ENCODE results near the gene LIAS. TPM values are rescaled to one million over a fixed set of nuclear protein-coding genes. Genes with fewer than 3 reads are reported as not detected.

The LIAS gene
- total and polyA plus RNA-seq, 2 donors (not counting 1 experiment from before 2014, with no cell fraction given) = 12.0 to 20.9 TPM

GRCh38 chr4:39450618-39451017 lies 8.2 kb upstream of the LIAS start:
- Histone ChIP-seq H3K9ac (ENCODE audit: low read length) (no peak overlapping the region), H2AFZ (ENCODE audit: insufficient read depth, low read depth, low read length, poor library complexity, severe bottlenecking) (no peak overlapping the region), H3K27me3 (replicated peaks in 1 of 4; ENCODE audit: control extremely low read depth in 1 of 4, control insufficient read depth in 3 of 4, insufficient read depth in 4 of 4, low read length in 3 of 4) (no peaks in the 10 kb centered on the region), H4K20me1 (ENCODE audit: control insufficient read depth, insufficient read depth, low read length, poor library complexity, severe bottlenecking) (peaks cover 19% of the 10 kb centered on the region), H3K27ac (ENCODE audit: low read length in 2 of 2) (peak overlapping the region in 1 of 2 donors; percentile 6), H3K36me3 (replicated peaks in 1 of 2; ENCODE audit: control extremely low read depth in 1 of 2, control insufficient read depth in 1 of 2, extremely low read depth in 1 of 2, insufficient read depth in 2 of 2, low read length in 1 of 2) (peaks cover 12 to 44% of the 10 kb centered on the region in 2 experiments), H3K4me3 (ENCODE audit: control extremely low read depth in 1 of 5, extremely low read depth in 1 of 5, insufficient read depth in 1 of 5, low read depth in 2 of 5, low read length in 4 of 5) (no peak overlapping the region), H3K79me2 (ENCODE audit: control insufficient read depth, insufficient read depth, low read length) (no peaks in the 10 kb centered on the region), H3K4me2 (replicated peaks; ENCODE audit: low read depth, low read length, poor library complexity, severe bottlenecking) (no peak overlapping the region), H3K9me3 (ENCODE audit: control extremely low read depth in 1 of 3, control insufficient read depth in 2 of 3, insufficient read depth in 1 of 3, low read length in 2 of 3) (peaks cover 0 to 11% (median 0%) of the 10 kb centered on the region in 3 donors), H3K4me1 (ENCODE audit: control insufficient read depth in 2 of 2, insufficient read depth in 2 of 2, low read length in 2 of 2) (peaks cover 13 to 18% of the 10 kb centered on the region in 2 donors)
- Mint-ChIP-seq H3K27me3 (no peaks in the 10 kb centered on the region), H3K27ac (no peak overlapping the region), H3K4me1 (peaks cover 23% of the 10 kb centered on the region), H3K9me3 (ENCODE audit: insufficient read depth) (no peaks in the 10 kb centered on the region), H3K4me3 (no peak overlapping the region)
- TF ChIP-seq, protein P1, sequence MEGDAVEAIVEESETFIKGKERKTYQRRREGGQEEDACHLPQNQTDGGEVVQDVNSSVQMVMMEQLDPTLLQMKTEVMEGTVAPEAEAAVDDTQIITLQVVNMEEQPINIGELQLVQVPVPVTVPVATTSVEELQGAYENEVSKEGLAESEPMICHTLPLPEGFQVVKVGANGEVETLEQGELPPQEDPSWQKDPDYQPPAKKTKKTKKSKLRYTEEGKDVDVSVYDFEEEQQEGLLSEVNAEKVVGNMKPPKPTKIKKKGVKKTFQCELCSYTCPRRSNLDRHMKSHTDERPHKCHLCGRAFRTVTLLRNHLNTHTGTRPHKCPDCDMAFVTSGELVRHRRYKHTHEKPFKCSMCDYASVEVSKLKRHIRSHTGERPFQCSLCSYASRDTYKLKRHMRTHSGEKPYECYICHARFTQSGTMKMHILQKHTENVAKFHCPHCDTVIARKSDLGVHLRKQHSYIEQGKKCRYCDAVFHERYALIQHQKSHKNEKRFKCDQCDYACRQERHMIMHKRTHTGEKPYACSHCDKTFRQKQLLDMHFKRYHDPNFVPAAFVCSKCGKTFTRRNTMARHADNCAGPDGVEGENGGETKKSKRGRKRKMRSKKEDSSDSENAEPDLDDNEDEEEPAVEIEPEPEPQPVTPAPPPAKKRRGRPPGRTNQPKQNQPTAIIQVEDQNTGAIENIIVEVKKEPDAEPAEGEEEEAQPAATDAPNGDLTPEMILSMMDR (IDR thresholded peaks at IDR 0.05) = no peak
- no peak for TF ChIP-seq EZH2 (IDR thresholded peaks at IDR 0.05; ENCODE audit: borderline replicate concordance, insufficient read depth, low read depth, low read length, poor library complexity, severe bottlenecking)
- ChIA-PET POLR2A (no interaction called here), CTCF (interaction anchor here (0.7 kb wide), 1 partner anchor 869 kb away, joined by 3 read pairs; no protein-coding TSS in a partner anchor)
- intact Hi-C loops (cut with micrococcal nuclease) = loop anchor here (10.0 kb wide), 1 partner anchor 546 kb away; no protein-coding TSS in a partner anchor
- 100% methylated on average over 1 of the region's 2 CpGs for WGBS (ENCODE audit: insufficient coverage)
- DNase-seq (no peak), ATAC-seq (ENCODE audit: low read depth) (no peak)

DNA sequence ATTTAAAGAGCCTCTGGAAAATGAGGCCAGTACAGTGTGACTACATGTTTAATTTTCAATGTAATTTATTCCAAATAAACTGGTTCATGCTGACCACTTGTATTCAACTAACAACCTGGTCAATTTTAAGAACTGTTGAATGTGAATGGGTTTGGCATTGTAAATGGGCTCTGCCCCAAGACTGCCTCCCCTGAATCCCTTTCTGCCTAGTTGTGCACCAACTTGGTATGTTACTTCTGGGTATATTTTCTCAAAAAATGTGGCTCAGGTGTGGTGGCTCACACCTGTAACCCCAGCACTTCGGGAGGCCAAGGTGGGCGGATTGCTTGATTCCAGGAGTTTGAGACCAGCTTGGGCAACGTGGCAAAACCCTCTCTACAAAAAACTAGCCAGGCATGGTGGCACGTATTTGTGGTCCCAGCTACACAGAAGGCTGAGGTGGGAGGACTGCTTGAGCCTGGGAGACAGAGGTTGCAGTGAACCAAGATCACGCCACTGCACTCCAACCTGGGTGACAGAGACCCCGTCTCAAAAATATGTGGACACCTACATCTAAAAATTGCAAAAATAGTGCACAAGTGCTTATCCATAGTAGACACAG lies 7.3 kb upstream of the LIAS start:
- Histone ChIP-seq H3K27me3 (replicated peaks in 1 of 4; ENCODE audit: control extremely low read depth in 1 of 4, control insufficient read depth in 3 of 4, insufficient read depth in 4 of 4, low read length in 3 of 4) (no peaks in the 10 kb centered on the region), H3K4me3 (ENCODE audit: control extremely low read depth in 1 of 5, extremely low read depth in 1 of 5, insufficient read depth in 1 of 5, low read depth in 2 of 5, low read length in 4 of 5) (no peak overlapping the region), H3K79me2 (ENCODE audit: control insufficient read depth, insufficient read depth, low read length) (no peaks in the 10 kb centered on the region), H3K9me3 (ENCODE audit: control extremely low read depth in 1 of 3, control insufficient read depth in 2 of 3, insufficient read depth in 1 of 3, low read length in 2 of 3) (peaks cover 0 to 5% (median 0%) of the 10 kb centered on the region in 3 donors), H4K20me1 (ENCODE audit: control insufficient read depth, insufficient read depth, low read length, poor library complexity, severe bottlenecking) (peaks cover 21% of the 10 kb centered on the region), H2AFZ (ENCODE audit: insufficient read depth, low read depth, low read length, poor library complexity, severe bottlenecking) (no peak overlapping the region), H3K9ac (ENCODE audit: low read length) (no peak overlapping the region), H3K4me2 (replicated peaks; ENCODE audit: low read depth, low read length, poor library complexity, severe bottlenecking) (no peak overlapping the region), H3K4me1 (ENCODE audit: control insufficient read depth in 2 of 2, insufficient read depth in 2 of 2, low read length in 2 of 2) (peaks cover 10 to 13% of the 10 kb centered on the region in 2 donors), H3K36me3 (replicated peaks in 1 of 2; ENCODE audit: control extremely low read depth in 1 of 2, control insufficient read depth in 1 of 2, extremely low read depth in 1 of 2, insufficient read depth in 2 of 2, low read length in 1 of 2) (peaks cover 12 to 53% of the 10 kb centered on the region in 2 experiments), H3K27ac (ENCODE audit: low read length in 2 of 2) (no peak overlapping the region)
- CTCF ChIA-PET = interaction anchor here (0.7 kb wide), 1 partner anchor 868 kb away, joined by 3 read pairs; no protein-coding TSS in a partner anchor
- 90% methylated on average over 3 of the region's 6 CpGs for WGBS (ENCODE audit: insufficient coverage)
- Mint-ChIP-seq H3K4me3 (no peak overlapping the region), H3K4me1 (peaks cover 20% of the 10 kb centered on the region), H3K9me3 (ENCODE audit: insufficient read depth) (no peaks in the 10 kb centered on the region), H3K27ac (no peak overlapping the region), H3K27me3 (no peaks in the 10 kb centered on the region)
- intact Hi-C loops (cut with micrococcal nuclease) = loop anchor here (10.0 kb wide), 1 partner anchor 547 kb away; no protein-coding TSS in a partner anchor
- ATAC-seq (ENCODE audit: low read depth) (no peak), DNase-seq (no peak)
- TF ChIP-seq, protein P1 (IDR thresholded peaks at IDR 0.05) = no peak
- TF ChIP-seq EZH2 (IDR thresholded peaks at IDR 0.05; ENCODE audit: borderline replicate concordance, insufficient read depth, low read depth, low read length, poor library complexity, severe bottlenecking) = no peak
- POLR2A ChIA-PET = no interaction called here
